Progenitor cell of endocrine pancreas (in vitro differentiated cells): Measurements from ENCODE around the gene FBXW7. TPM values are rescaled to one million over a fixed set of nuclear protein-coding genes. Genes with fewer than 3 reads are reported as not detected.

Experiments used
- DNase-seq: peaks from one replicate; pipeline ENCODE4 v3.0.0; 2021; ENCODE audit warnings: low spot score; ENCODE audit not compliant: unreplicated experiment
- H3K27ac Mint-ChIP-seq: 2 replicates; pipeline ENCODE4 v1.8.0; 2021; ENCODE audit warnings: mild to moderate bottlenecking, moderate library complexity, mixed read lengths
- H3K27me3 Mint-ChIP-seq: 2 replicates; pipeline ENCODE4 v1.8.0; 2021; ENCODE audit warnings: mixed read lengths
- H3K36me3 Mint-ChIP-seq: 2 replicates; pipeline ENCODE4 v1.8.0; 2022; ENCODE audit warnings: mixed read lengths; ENCODE audit not compliant: insufficient read depth
- H3K4me1 Mint-ChIP-seq: 2 replicates; pipeline ENCODE4 v1.8.0; 2021; ENCODE audit warnings: low read depth, mixed read lengths
- H3K4me3 Mint-ChIP-seq: 2 replicates; pipeline ENCODE4 v1.8.0; 2021; ENCODE audit warnings: low read depth, mild to moderate bottlenecking, moderate library complexity, mixed read lengths
- H3K9me3 Mint-ChIP-seq: 2 replicates; pipeline ENCODE4 v1.8.0; 2021; ENCODE audit warnings: low read depth, mixed read lengths
- CTCF ChIP-seq: fragments of 200-600 bp; sonication (generic); IDR thresholded peaks from one replicate; pipeline ENCODE4 v1.5.0; 2021; ENCODE audit warnings: antibody characterized with exemption, mild to moderate bottlenecking; ENCODE audit not compliant: unreplicated experiment
- long read RNA-seq: library from polyadenylated mRNA; unstranded; transcript quantifications from one replicate; pipeline ENCODE4 v2.0.0, GENCODE V29; 2020
- total RNA-seq: library from RNA; stranded (reverse); gene quantifications from 2 replicates; pipeline ENCODE4 v1.2.1, GENCODE V29; 2021

The FBXW7 gene, protein sequence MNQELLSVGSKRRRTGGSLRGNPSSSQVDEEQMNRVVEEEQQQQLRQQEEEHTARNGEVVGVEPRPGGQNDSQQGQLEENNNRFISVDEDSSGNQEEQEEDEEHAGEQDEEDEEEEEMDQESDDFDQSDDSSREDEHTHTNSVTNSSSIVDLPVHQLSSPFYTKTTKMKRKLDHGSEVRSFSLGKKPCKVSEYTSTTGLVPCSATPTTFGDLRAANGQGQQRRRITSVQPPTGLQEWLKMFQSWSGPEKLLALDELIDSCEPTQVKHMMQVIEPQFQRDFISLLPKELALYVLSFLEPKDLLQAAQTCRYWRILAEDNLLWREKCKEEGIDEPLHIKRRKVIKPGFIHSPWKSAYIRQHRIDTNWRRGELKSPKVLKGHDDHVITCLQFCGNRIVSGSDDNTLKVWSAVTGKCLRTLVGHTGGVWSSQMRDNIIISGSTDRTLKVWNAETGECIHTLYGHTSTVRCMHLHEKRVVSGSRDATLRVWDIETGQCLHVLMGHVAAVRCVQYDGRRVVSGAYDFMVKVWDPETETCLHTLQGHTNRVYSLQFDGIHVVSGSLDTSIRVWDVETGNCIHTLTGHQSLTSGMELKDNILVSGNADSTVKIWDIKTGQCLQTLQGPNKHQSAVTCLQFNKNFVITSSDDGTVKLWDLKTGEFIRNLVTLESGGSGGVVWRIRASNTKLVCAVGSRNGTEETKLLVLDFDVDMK
- 49.3 and 52.1 TPM in 2 replicates for total RNA-seq
- long read RNA-seq, full-length matches to known transcripts, result 8 of 15 reads
- long read RNA-seq, partial matches to known transcripts, result 4 of 15 reads
- long read RNA-seq, other reads (novel, unspliced or antisense), result 3 of 15 reads

- DNase-seq, result peak; percentile 99
- H3K9me3 Mint-ChIP-seq, result no peaks in the 10 kb centered on the region
- H3K4me3 Mint-ChIP-seq, result peak within 1 kb of the TSS; percentile 97
- H3K36me3 Mint-ChIP-seq, result peaks cover 3% of the 10 kb centered on the region
- H3K4me1 Mint-ChIP-seq, result peaks cover 37% of the 10 kb centered on the region
- H3K27me3 Mint-ChIP-seq, result no peaks in the 10 kb centered on the region
- TF ChIP-seq CTCF, result no peak
- peak within 1 kb of the TSS; percentile 100 for H3K27ac Mint-ChIP-seq
Measured at GRCh38 chr4:152535903-152536544, at the start of gene FBXW7. Gene FBXW7, minus strand, starts transcription at chr4:152536092. Its CDS starts 124,289 bp downstream, at chr4:152411803.

GRCh38 chr4:152585023-152585441, 49.1 kb upstream of the FBXW7 start:
- Mint-ChIP-seq H3K27ac (no peak overlapping the region), H3K27me3 (peaks cover under 1% of the 10 kb centered on the region), H3K4me1 (peaks cover 5% of the 10 kb centered on the region), H3K36me3 (no peaks in the 10 kb centered on the region), H3K9me3 (peaks cover 6% of the 10 kb centered on the region), H3K4me3 (no peak overlapping the region)
- no peak for TF ChIP-seq CTCF
- no peak for DNase-seq

DNA sequence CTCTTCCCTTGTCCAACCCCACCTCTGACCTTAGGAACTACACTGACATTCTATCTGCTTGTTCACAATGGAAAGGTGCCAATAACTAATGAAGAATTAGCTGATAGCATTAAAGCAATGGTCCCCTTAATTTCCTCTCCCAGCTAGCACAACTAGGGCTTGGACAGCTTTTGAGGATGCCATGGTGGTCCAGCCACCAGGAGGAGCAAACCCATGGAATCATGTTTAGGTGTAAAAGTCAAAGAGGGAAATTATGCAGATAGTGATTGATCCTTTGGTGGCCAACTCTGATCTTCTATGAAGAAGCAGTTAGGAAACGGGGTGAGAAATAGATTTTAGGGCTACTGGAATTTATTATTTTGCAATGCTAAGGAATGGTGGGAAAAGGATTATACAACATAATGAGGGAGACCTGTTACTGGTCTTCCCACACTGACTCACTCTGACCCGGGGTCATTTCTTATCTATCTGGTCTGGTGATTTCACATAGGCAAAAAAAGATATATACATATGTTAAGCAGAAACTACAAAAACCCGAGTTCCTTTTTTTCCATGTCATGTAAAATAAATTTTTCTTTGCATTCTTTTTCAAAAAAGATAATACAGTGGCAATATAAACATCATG, 45.8 kb upstream of the FBXW7 start:
- peaks cover 3% of the 10 kb centered on the region for H3K9me3 Mint-ChIP-seq
- TF ChIP-seq CTCF, result peak; percentile 24
- DNase-seq, result no peak
- no peaks in the 10 kb centered on the region for H3K36me3 Mint-ChIP-seq
- H3K27me3 Mint-ChIP-seq, result no peaks in the 10 kb centered on the region
- peaks cover 22% of the 10 kb centered on the region for H3K4me1 Mint-ChIP-seq
- no peak overlapping the region for H3K27ac Mint-ChIP-seq
- no peak overlapping the region for H3K4me3 Mint-ChIP-seq

DNA sequence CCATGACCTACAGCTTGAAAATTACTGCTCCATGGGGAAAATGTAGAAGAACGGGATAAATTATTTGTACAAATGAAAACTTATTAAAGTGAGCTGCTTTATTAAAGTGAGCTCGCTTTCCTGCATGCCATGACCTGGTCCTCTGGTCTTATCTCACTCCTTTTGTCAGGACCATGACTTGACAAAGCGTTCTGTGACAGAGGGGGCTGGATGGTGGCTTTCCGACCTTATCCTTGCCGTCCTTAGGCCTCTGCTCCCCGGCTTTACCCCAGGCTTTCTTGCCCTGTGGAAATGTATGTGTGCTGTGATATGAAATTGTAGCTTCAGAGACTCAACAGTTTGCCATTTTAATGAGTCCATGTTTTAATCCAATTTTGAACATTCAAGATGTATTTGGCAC, 44.0 kb upstream of the FBXW7 start:
- Mint-ChIP-seq H3K27me3 (no peaks in the 10 kb centered on the region), H3K4me3 (no peak overlapping the region)

More for the DNA sequence above, 44.0 kb upstream of the FBXW7 start:
- DNase-seq, result no peak
- peaks cover 3% of the 10 kb centered on the region for H3K9me3 Mint-ChIP-seq
- no peak for TF ChIP-seq CTCF
- H3K4me1 Mint-ChIP-seq, result peaks cover 32% of the 10 kb centered on the region
- no peaks in the 10 kb centered on the region for H3K36me3 Mint-ChIP-seq
- H3K27ac Mint-ChIP-seq, result peak overlapping the region; percentile 53
